GM13977 (cell line): ENCODE measurements around the gene CLASRP.

ENCODE experiments used
- DNase-seq: peaks from one replicate; pipeline ENCODE4 v3.0.0; 2012; ENCODE audit warnings: low spot score
- in situ Hi-C: fragments of 300-500 bp; cut with MboI; formaldehyde crosslinking; loops from one replicate; pipeline ENCODE4 v1.12.0; 2022; ENCODE audit warnings: low sequenced_read_pairs, low pct_unique_long_range_greater_than_20kb, mixed read lengths, inconsistent platforms; ENCODE audit not compliant: unreplicated experiment
- TF ChIP-seq, protein P1 (sequence below): IDR thresholded peaks from 2 replicates; pipeline ENCODE4 v1.5.1; 2012; ENCODE audit warnings: mild to moderate bottlenecking, control low read depth; ENCODE audit not compliant: insufficient read depth; ENCODE audit errors: extremely low read depth, missing control alignments

The CLASRP gene

DNA sequence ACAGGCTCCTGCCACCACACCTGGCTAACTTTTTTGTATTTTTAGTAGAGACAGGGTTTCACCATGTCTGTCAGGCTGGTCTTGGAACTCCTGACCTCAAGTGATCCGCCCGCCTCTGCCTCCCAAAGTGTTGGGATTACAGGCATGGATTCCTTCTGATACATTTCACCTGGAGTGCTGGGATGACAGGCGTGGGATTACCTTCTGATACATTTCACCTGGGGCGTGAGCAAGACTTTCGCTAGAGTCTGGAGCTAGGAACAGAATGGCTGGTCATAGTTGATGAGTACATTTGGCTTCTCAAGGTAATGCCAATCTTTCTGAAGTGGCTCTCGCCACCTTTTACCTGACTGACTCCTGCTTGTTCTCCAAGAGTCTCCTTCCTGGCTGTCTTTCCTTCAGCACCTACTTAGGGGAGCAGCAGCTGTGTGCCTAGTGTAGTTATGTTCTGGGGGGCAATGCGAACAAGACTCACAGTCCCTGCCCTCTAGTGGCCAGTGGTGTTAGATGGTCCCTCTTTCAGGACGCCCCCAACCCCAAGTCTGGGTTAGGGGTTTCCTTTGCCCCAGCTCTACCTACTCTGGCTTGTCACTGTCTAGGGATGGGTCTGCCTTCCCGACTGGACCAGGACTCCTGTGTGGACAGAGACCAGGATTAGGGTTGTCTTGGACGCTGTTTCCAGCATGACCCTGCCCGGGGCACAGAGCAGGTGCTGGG lies 73.4 kb downstream of the CLASRP start:
- in situ Hi-C loops, result no loop called here
- no peak for DNase-seq
- TF ChIP-seq, protein P1, sequence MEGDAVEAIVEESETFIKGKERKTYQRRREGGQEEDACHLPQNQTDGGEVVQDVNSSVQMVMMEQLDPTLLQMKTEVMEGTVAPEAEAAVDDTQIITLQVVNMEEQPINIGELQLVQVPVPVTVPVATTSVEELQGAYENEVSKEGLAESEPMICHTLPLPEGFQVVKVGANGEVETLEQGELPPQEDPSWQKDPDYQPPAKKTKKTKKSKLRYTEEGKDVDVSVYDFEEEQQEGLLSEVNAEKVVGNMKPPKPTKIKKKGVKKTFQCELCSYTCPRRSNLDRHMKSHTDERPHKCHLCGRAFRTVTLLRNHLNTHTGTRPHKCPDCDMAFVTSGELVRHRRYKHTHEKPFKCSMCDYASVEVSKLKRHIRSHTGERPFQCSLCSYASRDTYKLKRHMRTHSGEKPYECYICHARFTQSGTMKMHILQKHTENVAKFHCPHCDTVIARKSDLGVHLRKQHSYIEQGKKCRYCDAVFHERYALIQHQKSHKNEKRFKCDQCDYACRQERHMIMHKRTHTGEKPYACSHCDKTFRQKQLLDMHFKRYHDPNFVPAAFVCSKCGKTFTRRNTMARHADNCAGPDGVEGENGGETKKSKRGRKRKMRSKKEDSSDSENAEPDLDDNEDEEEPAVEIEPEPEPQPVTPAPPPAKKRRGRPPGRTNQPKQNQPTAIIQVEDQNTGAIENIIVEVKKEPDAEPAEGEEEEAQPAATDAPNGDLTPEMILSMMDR, result no peak

GRCh38 chr19:45113628-45114027 lies 74.8 kb downstream of the CLASRP start:
- no peak for DNase-seq
- in situ Hi-C loops, result no loop called here
- TF ChIP-seq, protein P1, result no peak

GRCh38 chr19:45114116-45114515 lies 75.3 kb downstream of the CLASRP start:
- no peak for DNase-seq
- TF ChIP-seq, protein P1, result no peak
- in situ Hi-C loops, result no loop called here

GRCh38 chr19:45115809-45116615 lies 77.2 kb downstream of the CLASRP start:
- in situ Hi-C loops, result no loop called here
- TF ChIP-seq, protein P1, result no peak
- DNase-seq, result no peak

- in situ Hi-C loops, result no loop called here
- DNase-seq, result peak; percentile 67
- TF ChIP-seq, protein P1, result no peak
Measured at GRCh38 chr19:45117167-45117594, 78.3 kb downstream of the CLASRP start.

- in situ Hi-C loops, result no loop called here
- TF ChIP-seq, protein P1, result no peak
Measured at GRCh38 chr19:45117671-45118070, 78.8 kb downstream of the CLASRP start.

More at GRCh38 chr19:45117671-45118070, 78.8 kb downstream of the CLASRP start:
- DNase-seq, result no peak
